Activated effector memory CD4-positive, alpha-beta T cell treated with anti-CD3 and anti-CD28 coated beads, Interleukin-2, amount 50 U/mL, for 16 hours (primary cell): ENCODE measurements around the gene GSTT2B.
"Not testable (repeated sequence)": the region's sequence is repeated elsewhere in the genome, so short reads cannot be mapped to it uniquely, and the experiment has no call there.

Experiments used
- DNase-seq: peaks from one replicate; pipeline ENCODE4 v3.0.0-alpha.2; 2020

Gene GSTT2B, protein sequence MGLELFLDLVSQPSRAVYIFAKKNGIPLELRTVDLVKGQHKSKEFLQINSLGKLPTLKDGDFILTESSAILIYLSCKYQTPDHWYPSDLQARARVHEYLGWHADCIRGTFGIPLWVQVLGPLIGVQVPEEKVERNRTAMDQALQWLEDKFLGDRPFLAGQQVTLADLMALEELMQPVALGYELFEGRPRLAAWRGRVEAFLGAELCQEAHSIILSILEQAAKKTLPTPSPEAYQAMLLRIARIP

DNA sequence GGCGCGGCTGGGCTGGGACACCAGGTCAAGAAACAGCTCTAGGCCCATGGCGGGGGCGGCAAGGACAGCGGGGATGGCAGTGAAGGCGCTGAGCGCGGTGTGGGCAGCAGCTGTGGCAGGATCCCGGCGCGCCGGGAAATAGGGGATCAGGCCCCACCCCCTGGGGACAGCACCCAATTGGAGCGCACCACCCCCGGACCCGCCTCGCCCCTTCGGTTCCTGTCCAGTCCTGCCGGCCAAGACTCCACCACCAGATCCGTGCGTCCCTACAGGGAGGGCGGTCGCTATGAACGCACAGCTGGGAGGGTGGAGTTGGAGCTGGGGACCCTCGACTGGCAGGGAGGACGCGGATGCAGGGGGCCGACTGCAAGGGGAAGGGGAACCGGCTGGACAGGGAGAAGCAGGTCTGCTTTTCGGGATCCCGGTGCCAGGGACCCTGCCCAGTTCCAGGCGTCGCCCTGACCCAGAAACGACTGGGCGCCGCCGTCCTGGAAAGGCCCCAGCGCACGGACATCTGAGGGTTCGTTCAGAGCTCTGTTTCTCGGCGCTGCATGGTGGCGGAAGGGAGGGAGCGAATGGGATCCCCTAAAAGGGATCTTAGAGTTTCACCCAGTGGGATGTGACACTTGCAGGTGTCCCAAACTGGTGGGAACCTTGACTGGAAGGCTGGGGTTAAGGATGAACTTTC is at the start of gene GSTT2B:
Gene GSTT2B, minus strand, starts transcription at position 112 of the 688 bp plus-strand sequence. Its CDS starts 64 bp downstream, at position 48.
- not testable (repeated sequence) for DNase-seq

DNA sequence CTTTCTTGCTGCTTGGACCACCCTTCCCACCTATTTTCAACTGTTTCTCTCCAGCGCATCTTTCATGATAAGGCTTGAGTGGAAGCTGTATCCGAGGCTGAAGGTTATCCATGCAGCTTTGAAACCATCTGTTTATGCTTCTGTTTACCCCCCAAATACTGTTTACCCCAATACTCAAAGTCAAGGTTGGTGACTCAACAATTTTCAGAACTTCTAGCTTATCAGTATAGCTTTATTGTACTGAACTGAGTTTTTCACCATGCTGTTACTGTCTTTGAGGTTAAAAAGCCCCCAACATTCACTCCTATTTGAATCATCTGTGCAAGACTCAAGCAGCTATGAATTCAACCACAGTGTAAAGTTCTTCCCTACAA is 49.0 kb upstream of the GSTT2B start:
- DNase-seq, result no peak

DNA sequence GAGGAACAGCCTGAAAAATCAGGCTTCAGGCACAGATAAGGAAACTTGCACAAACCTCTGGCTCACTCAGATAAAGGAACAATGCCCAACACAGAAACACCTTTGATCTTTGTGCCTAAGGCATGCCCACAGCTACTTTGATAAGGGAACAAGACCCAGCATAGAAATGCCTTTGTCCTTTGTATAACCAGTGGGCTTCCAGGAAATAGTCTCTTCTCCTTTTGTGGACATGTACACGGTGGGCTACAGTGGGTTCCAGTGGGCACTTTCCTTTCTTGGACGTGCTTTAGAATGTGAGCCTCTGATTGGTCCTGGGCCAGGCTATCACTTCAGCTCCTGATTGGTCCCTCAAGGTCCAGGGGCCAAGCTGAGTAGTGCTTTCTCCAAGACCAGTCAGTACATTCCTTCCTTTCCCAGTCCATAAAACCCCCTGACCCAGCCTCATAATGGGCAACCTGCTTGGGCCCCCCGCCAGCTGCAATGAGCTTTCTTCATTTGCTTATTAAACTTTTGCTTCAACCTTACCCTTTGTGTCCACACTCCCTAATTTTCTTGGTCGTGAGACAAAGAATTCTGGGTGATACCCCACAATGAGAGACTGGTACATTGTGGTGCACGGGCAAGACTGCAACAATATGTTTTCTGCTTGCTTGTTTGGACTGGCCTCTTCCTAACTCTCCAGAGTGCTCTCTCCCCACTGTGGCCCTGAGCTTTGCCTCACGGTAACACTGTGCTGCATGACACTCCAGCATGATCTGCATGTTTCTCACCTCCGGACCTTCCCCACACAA is 48.4 kb upstream of the GSTT2B start:
- no peak for DNase-seq

DNA sequence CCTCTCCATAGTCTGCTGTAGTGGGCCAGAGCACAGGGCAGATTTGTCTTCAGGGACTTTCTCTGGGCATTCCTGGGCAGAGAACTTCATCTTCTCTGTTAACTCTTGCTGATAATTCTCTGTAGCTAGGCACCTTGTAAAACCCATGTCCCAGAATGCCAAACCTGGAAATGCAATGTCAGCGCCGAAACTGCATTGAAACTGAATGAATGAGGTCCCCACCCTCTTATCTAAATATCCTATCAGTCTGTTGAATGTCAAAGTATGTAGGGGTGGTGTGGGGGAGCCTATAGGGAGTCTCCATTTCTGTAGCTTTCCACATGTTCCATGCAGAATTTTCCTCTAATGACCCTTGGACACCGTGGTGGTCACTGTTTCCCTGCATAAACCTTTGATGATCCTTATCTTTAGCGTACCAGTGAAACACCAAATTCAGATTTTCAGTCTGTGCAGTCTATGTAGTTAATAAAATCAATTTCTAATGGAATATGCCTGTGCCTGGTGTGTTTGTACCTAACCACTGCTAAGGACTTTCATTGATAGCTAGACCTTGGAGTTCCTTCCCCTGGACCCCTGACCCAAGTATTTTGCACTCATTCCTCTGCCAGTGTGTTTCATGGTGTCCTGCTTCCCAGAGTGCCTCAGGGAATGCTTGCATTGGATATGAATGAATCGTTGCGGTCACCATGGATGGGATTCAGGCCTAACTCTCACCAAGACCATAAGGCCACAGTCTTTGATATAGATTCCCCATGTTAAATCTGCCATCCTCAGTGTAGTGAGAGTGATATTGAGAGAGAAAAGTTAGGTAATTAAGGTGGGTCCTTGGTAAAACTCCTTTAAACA is 47.6 kb upstream of the GSTT2B start:
- no peak for DNase-seq

DNA sequence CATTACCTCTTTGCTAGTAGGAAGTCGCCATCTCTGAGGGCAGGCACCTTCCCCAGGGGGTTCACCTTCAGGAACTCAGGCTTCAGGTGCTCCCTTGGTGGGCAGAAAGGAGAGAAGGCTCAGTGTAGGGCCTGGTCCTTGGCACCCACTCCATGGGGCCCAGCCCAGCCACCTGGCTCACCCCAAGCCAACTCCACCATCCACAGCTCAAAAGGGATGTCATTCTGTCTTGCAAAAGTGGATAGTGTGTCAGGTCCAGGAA is 47.0 kb upstream of the GSTT2B start:
- DNase-seq, result no peak

DNA sequence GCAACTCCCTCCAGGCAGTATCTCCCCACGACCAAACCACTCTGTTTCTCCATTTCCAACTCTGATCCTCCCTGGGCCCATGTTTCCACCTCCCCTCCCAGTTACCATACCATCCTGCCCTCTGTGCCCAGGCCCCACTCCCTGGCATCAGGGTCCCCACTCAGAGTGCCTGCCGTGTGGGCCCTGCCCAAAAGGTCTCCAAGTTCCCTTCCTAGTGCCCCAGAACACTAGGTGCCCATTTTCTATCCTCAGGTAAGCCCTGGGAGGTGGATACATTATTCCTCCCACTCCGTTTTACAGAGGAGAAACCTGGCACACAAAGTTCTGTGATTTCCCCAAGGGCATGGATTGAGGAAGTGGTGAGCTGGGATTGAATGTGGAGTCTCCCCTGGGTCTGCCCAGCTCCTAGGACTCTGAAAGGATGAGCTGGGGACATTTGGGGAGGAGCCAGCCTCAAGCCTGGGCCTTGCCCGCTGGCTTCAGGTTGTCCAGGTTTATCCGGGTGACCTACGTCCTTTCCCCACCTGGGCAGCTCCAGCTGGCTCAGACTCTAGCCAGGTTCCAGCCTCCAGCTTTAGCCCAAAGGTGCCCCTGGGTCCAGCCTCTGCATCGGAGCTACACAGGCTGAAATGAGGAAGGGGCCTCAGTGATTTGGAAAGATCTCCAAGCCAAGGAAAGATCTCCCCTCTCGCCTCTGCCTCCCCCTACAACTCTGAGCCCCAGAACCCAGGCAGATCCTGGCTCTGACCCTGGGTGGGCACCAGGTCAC is 46.4 kb upstream of the GSTT2B start:
- DNase-seq, result no peak

DNA sequence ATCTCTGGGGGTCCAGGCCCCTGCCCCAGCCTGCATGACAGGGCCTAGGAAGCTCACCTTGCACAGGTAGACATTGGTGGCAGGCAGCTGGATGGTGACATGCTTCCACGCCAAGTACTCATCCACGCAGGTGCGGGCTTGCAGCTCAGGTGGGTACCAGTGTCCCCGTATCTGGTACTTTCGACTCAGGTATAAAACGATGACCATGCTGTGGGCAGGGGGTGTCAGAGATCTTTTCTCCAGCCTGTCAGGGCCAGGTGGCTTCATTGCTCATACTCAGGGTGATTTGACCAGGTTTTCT is 45.9 kb upstream of the GSTT2B start:
- DNase-seq, result no peak

DNA sequence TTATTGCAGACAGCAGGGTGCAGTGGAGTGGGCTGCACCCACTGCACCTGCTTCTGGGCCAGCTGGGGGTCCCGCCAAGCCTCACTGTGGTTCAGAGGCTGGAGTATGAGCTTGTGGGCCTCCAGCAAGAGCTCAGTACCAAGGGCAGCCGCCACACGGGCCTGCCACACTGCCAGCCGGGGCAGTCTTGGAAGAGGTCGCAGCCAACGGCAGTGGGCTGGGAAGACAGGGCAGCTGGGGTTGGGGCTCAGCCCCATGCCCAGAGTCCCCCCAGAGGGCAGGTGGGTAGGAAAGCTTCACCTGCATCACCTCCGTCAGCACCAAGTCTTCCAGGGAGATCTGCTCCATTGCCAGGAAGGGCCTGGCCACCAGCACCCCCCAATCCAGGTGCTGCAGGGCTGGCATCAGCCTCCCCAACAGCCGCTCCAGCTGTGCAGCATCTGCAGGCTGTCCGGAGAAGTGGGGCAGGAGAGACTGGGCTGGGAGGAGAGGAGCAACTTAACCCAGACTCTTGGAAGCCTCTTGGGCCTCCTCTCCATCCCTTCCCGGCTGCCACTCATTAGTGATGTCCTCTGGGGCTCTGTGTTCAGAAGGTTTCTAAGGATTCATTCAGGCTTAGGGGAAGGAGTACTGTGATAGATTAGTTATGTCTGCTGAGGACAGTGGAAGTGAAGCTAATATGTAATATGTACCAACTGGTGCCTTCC is 45.4 kb upstream of the GSTT2B start:
- no peak for DNase-seq

DNA sequence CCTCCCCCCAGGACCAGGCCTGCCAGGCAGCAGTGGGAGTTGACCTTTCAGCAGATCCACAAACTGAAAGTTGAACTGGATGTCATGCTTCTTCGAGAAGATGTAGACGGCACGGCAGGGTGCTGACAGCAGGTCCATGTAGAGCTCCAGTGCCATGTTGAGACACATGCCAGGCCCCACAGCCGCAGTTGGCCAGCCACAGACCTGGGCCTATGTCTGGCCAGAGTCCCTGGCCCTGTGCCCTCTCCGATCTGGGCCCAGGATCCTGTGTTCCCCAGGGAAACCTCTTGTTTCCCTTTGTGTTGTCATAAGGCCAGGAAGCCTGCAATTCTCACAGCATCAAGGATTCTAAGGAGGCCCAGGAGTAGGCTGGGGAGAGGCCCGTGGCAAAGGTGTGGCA is 44.2 kb upstream of the GSTT2B start, which contains the start of gene GSTT4:
Gene GSTT4, minus strand, starts transcription at position 253 of the 400 bp plus-strand sequence. Its CDS starts 97 bp downstream, at position 156.
- DNase-seq, result no peak

DNA sequence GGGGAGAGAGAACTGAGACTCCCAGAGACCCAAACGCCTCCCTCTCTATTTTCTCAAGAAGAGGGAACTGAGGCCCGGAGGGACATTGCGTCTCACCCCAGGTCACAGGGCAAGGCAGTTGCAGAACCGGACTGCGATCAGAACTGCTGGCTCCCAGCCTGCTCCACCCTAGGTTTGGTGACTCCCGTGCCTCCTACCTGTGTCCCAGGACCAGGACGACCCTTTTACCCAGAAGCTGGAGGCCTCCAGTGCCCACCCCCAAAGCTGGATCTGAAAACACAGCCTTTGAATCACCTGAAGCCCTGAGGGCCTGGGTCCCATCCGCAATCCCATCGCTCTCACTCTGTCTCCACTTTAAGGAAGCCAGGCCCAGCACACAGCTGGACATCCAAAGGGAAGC is 42.9 kb upstream of the GSTT2B start:
- DNase-seq, result no peak

DNA sequence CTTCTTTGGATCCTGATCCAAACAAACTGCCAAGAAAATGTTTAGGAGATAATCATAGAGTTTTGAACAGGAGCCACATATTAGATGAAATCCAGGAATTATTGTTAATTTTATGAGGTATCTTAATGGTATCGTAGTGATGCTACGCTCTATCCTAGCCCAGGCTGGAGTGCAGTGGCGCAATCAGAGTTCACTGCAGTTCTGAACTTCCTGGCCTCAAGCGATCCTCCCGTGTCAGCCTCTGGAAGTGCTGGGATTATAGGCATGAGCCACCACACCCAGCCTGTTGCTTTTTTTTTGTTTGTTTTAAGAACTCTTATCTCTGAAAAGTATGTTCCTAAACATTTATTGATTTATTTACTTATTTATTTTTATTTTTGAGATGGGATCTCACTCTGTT is 41.9 kb upstream of the GSTT2B start:
- DNase-seq, result no peak

DNA sequence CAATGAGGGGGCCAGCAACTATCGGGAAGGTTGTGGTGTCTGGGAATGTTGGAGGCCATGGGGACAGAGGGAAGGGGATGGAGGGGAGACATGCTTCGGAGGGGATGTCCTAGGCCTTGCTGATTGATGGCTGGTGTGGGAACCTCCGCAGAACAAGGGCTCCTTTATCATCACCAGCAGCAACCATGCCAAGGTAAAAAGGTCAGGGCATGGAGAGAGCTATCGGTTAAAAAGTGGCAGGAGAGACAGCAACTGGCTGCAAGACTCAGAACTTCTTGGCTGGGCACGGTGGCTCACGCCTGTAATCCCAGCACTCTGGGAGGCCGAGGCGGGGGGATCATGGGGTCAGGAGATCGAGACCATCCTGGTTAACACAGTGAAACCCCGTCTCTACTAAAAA is 41.3 kb upstream of the GSTT2B start:
- no peak for DNase-seq

DNA sequence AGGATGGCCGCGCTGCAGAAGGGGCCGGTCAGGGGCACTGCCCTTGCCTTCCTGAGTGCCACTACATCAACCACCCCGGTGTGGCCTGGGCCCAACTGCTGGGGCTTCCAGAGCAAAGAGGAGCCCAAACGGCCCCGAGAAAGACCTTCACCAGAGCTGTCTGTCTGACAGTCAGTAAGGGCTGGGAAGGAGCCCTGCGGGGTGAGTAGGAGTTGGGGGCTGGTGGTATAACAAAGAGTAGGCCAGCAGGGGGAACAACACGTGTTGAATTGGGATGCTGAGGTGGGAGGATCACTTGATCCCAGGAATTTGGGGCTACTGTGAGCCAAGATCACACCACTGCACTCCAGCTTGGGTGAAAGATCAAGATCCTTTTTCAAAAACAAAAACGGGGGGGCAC is 40.3 kb upstream of the GSTT2B start:
- DNase-seq, result no peak

DNA sequence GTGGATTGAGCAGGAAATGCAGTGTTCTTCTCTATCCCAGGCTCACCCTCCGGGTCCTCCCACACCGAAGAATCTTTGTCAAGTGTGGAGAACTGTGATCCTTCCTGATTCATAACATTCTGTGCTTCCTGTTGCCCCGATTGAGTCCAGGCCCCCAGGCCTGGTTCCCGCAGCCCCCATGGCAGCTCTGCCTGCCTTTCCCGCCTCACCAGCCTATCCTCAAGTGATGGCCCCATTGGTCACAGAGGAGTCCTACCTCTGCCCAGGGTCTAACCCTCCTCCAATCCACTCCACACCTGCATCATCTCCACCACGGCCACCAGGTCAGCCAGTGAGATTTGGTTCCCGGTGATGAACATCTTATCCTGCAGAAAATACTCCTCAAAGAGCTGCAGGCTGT is 38.8 kb upstream of the GSTT2B start:
- not testable (repeated sequence) for DNase-seq

DNA sequence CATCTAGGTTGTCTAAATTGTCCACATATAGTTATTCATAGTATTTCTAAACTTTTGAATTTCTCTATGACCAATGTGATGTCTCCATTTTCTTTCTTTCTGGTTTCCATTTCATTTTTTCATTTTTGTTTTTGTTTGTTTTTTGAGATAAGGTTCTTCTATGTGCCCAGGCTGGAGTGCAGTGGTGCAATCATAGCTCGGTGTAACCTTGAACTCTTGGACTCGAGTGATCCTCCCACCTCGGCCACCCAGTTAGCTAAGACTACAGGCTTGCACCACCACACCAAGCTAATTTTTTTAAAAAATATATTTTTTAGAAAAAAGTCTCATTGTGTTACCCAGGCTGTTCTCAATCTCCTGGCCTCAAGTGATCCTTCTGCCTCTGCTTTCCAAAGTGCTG is 36.1 kb upstream of the GSTT2B start:
- DNase-seq, result no peak

DNA sequence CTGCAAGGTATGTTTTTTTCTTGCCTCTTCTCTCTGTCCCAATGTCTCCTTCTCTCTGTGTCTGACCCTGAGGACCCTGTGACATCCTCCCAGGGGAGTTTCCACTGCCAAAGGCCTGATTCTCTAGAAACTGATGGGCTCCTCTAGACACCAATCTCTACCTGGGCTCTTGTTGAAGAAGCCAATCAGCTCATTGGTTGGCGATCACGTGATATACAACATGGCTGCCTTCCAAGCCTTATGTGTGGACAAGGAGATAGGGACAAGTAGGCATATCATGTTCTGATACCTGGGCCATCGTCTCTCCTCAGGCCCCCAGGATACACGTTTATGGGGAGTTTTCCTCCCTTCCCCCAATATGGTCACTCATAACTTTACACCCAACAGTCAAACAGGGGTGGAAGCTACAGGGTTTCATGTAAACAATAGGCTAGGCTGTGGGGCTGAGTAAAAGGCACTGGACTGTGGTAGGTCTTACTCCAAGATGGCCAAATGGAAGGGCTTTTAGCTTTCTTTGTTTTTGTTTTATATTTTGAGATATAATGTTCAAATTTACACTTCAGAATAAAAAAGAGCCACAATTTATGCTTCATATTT is 32.7 kb upstream of the GSTT2B start:
- not testable (repeated sequence) for DNase-seq

DNA sequence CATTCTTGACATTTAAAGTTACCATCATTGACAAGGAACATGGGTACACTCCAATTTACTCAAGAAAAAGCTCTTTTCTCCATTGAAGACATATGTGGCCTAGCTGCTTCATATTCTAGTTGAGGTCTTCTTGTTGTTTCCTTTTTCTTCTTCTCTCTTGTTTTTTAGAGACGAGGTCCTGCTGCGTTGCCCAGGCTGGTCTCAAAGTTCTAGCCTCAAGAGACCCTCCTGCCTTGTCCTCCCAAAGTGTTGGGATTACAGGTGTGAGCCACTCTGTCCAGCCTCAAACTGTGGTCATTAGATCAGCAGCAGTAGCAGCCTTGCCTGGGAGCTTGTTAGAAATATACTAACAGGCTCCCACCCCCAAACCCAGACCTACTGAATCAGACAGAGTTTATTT is 32.1 kb upstream of the GSTT2B start:
- not testable (repeated sequence) for DNase-seq

DNA sequence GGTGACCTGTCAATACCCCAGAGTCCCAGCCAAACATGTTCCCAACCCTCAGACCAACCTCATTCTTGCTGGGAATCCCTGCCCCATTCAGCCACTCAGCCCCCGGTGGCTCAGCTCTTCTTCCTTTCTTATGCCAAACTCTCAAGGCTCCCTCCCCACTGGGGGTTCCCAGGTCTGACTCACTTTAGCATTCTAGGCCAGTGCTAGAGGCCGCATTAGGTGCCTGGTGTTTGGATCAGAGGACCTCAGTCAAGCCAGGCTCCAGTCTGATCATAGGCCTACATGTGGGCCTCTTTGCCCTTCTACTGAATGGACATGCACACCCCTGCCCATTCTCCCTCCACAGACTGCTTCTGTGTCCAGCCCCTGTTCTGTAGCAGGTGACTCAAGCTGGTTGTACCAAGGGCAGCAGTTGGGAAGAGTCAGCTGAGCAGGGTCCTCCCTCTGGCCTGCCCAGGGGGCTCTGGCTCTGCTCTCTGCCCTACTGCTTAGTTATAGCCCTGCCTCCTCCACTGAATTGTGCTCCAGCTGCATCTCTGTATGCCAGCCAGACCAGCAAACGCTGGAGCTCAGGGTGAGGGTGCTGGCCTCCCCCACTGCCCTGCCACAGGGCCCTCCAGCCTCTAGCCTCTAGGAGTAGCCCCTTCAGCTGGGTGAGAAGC is 28.7 kb upstream of the GSTT2B start:
- DNase-seq, result not testable (repeated sequence)

DNA sequence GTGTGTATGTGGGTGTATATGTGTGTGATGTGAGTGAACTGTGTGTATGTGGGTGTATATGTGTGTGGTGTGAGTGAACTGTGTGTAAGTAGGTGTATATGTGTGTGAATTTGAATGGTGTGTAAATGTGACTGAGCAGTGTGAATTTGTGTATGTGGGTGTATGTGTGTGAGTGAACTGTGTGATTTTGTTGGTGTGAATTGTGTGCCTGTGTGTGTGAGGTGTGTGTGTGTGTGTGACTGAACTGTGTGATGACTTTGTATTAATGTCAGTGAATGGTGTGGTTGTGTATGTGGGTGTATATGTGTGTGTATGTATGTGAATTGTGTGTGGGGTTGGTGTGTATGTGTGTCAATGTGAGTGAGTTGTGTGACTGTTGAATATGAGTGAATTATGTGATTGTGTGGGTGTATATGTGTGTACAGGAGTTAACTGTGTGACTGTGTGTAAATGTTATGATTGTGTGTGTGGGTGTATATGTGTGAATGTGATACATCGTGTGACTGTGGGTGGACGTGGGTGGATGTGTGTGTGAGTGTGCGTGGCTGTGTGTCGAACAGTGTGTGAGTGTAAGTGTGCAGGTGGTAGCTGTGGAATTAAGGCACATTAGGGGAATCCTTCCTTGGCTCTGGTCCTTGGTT is 25.7 kb upstream of the GSTT2B start:
- not testable (repeated sequence) for DNase-seq

DNA sequence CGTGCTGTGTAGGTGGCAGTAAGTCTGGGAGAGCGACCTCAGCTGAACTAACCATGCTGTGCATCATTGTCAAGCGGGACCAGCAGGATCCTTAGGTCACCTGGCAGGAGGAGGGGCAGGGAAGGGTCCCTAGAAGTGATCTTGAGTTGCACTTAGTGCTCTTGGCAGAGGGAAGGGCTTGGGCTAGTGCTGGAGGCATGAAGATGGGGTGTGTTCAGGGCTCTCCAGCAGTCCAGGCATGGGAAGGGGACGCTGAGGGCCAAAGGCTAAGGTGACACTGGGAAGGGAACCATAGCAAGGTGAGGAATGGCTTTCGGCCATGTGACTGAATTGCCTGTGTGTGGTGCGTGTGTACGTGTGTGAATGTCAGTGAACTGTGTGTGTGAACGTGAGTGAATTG is 25.1 kb upstream of the GSTT2B start:
- DNase-seq, result not testable (repeated sequence)
